HG02938 (cell line): ENCODE measurements around the gene CAPZA2.

Source experiments
- ATAC-seq: cut with Tn5 transposase; IDR thresholded peaks from one replicate; pipeline ENCODE4 v1.9.1; 2021; ENCODE audit warnings: mild to moderate bottlenecking, moderate library complexity; ENCODE audit not compliant: unreplicated experiment

CAPZA2 gene

GRCh38 chr7:116861717-116862116, 670 bp upstream of the CAPZA2 start:
- ATAC-seq: no peak

- ATAC-seq: peak; percentile 0
These were observed 724 bp downstream of the CAPZA2 start for GRCh38 chr7:116862951-116863670.

GRCh38 chr7:116863936-116864500, 1.6 kb downstream of the CAPZA2 start:
- no peak for ATAC-seq

- no peak for ATAC-seq
These were observed 8.8 kb downstream of the CAPZA2 start for GRCh38 chr7:116871061-116871700.

- no peak for ATAC-seq
These were observed 9.6 kb downstream of the CAPZA2 start for GRCh38 chr7:116872026-116872425.

- no peak for ATAC-seq
These were observed 11.2 kb downstream of the CAPZA2 start for GRCh38 chr7:116873619-116874018.

GRCh38 chr7:116876664-116877442, 14.5 kb downstream of the CAPZA2 start:
- ATAC-seq: no peak

GRCh38 chr7:116877443-116878217, 15.2 kb downstream of the CAPZA2 start:
- ATAC-seq: no peak

GRCh38 chr7:116884691-116885090, 22.3 kb downstream of the CAPZA2 start:
- no peak for ATAC-seq

GRCh38 chr7:116885724-116886123, 23.3 kb downstream of the CAPZA2 start:
- no peak for ATAC-seq

- ATAC-seq: no peak
These were observed 24.3 kb downstream of the CAPZA2 start for GRCh38 chr7:116886543-116887156.

GRCh38 chr7:116888895-116889294, 26.5 kb downstream of the CAPZA2 start:
- no peak for ATAC-seq

GRCh38 chr7:116895849-116896248, 33.5 kb downstream of the CAPZA2 start:
- ATAC-seq: no peak

GRCh38 chr7:116897661-116898060, 35.3 kb downstream of the CAPZA2 start:
- no peak for ATAC-seq

GRCh38 chr7:116899308-116899707, 36.9 kb downstream of the CAPZA2 start:
- no peak for ATAC-seq

- no peak for ATAC-seq
These were observed 38.8 kb downstream of the CAPZA2 start for GRCh38 chr7:116901143-116901542.

- no peak for ATAC-seq
These were observed 40.5 kb downstream of the CAPZA2 start for GRCh38 chr7:116902867-116903266.

- ATAC-seq: no peak
These were observed 44.0 kb downstream of the CAPZA2 start for GRCh38 chr7:116906391-116906790.

GRCh38 chr7:116910383-116910782, 48.0 kb downstream of the CAPZA2 start:
- no peak for ATAC-seq

GRCh38 chr7:116911801-116912200, 49.4 kb downstream of the CAPZA2 start:
- ATAC-seq: no peak
